Gastroesophageal sphincter (tissue), 4 donors: ENCODE results near the gene DZIP1L. TPM values are rescaled to one million over a fixed set of nuclear protein-coding genes. Genes with fewer than 3 reads are reported as not detected.
A peak's percentile ranks its signal among the peaks of the same experiment; 100 is the strongest.

Source experiments
- ATAC-seq: fragments of 150-250 bp; one replicate; pipeline ENCODE4 v1.9.1; 2016; ENCODE audit warnings: mild to moderate bottlenecking, moderate library complexity
- H3K27ac ChIP-seq, 4 donors: fragments of 200-600 bp; sonication (generic) in 3 of 4; 1 replicate in 3 of 4; 2 replicates in 1 of 4; pipeline ENCODE4 v1.5.1; 2016 to 2019
- H3K27me3 ChIP-seq: fragments of 200-600 bp; sonication (generic); one replicate; pipeline ENCODE4 v1.5.1; 2019
- H3K36me3 ChIP-seq, 2 donors: fragments of 200-600 bp; sonication (generic); one replicate each; pipeline ENCODE4 v1.5.1; 2019; ENCODE audit warnings: control low read depth in 1 of 2
- H3K4me1 ChIP-seq, 3 donors: fragments of 200-600 bp; sonication (generic); 1 replicate in 2 of 3; 2 replicates in 1 of 3; pipeline ENCODE4 v1.5.1; 2016 to 2019; ENCODE audit warnings: control low read depth in 2 of 3
- H3K4me3 ChIP-seq, 2 donors: fragments of 200-600 bp; sonication (generic); one replicate each; pipeline ENCODE4 v1.5.1; 2019; ENCODE audit warnings: mild to moderate bottlenecking in 1 of 2, moderate library complexity in 1 of 2
- H3K9me3 ChIP-seq, 3 donors: fragments of 200-600 bp; sonication (generic); one replicate each; pipeline ENCODE4 v1.5.1; 2017 to 2019; ENCODE audit warnings: control low read depth in 2 of 3
- EP300 ChIP-seq: sonication (generic); formaldehyde crosslinking; IDR thresholded peaks from one replicate; pipeline ENCODE4 v1.6.1; 2017; ENCODE audit warnings: antibody characterized with exemption, mild to moderate bottlenecking
- POLR2A ChIP-seq, 2 donors: fragments of 450-650 bp; IDR thresholded peaks; one replicate each; pipeline ENCODE4 v1.6.1; 2017; ENCODE audit warnings: antibody characterized with exemption in 2 of 2, mild to moderate bottlenecking in 2 of 2, moderate library complexity in 1 of 2
- POLR2AphosphoS5 ChIP-seq: sonication (generic); formaldehyde crosslinking; IDR thresholded peaks from one replicate; pipeline ENCODE4 v1.6.1; 2017; ENCODE audit warnings: antibody characterized with exemption
- WGBS, 2 donors: methylation state at CpG; one replicate each; pipeline ENCODE4 v1.1.5; 2018; ENCODE audit warnings: low coverage in 1 of 2; 5-methylcytosine and 5-hydroxymethylcytosine counted together
- total RNA-seq, 4 donors: library from RNA; depleted of rRNA; stranded (reverse); fragments of >200 nt; gene quantifications; one replicate each; pipeline ENCODE4 v1.1.0, GENCODE V29; 2016
- TF ChIP-seq, protein P1 (sequence below), 4 experiments: fragments of 200-600 bp in 2 of 4; fragments of 450-650 bp in 2 of 4; sonication (generic) in 1 of 4; IDR thresholded peaks; one replicate each; pipeline ENCODE4 v1.5.1; 2017 to 2019; ENCODE audit warnings: antibody characterized with exemption in 4 of 4, mild to moderate bottlenecking in 2 of 4, moderate library complexity in 2 of 4

The DZIP1L gene
- total RNA-seq, 4 donors from 2014 or later = 5.3 to 47.9 (median 18.6) TPM

- Histone ChIP-seq H3K9me3 (no peaks in the 10 kb centered on the region), H3K27me3 (no peaks in the 10 kb centered on the region), H3K27ac (peak overlapping the region in 1 of 4 donors; percentile 17), H3K4me3 (no peak overlapping the region), H3K36me3 (peaks cover 0 to 37% of the 10 kb centered on the region in 2 donors), H3K4me1 (peaks cover 0 to 15% (median 5%) of the 10 kb centered on the region in 3 donors)
- peak; percentile 30 for TF ChIP-seq POLR2AphosphoS5
- TF ChIP-seq, protein P1, sequence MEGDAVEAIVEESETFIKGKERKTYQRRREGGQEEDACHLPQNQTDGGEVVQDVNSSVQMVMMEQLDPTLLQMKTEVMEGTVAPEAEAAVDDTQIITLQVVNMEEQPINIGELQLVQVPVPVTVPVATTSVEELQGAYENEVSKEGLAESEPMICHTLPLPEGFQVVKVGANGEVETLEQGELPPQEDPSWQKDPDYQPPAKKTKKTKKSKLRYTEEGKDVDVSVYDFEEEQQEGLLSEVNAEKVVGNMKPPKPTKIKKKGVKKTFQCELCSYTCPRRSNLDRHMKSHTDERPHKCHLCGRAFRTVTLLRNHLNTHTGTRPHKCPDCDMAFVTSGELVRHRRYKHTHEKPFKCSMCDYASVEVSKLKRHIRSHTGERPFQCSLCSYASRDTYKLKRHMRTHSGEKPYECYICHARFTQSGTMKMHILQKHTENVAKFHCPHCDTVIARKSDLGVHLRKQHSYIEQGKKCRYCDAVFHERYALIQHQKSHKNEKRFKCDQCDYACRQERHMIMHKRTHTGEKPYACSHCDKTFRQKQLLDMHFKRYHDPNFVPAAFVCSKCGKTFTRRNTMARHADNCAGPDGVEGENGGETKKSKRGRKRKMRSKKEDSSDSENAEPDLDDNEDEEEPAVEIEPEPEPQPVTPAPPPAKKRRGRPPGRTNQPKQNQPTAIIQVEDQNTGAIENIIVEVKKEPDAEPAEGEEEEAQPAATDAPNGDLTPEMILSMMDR (IDR thresholded peaks at IDR 0.05) = no peak
- ATAC-seq = peak; percentile 43
These were observed 56.1 kb downstream of the DZIP1L start for GRCh38 chr3:138059261-138059660.

DNA sequence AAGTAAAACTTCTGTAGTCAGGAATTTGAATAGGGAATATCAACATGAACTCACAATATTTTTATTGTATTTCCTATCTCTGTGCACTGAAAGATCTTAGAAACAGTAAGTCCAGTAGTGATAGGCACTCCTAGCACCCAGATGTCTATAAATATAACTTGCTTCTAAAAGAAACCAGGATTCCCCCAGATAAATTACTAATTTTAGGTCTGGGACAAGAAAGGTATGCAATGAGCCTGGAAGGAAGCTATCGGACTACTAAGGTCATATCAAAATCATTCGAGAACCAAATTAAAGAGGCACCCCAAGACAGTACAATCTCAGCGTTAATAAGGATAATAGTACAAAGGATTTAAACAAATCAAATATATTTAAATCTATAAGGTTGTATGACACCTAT, 58.0 kb downstream of the DZIP1L start:
- peaks cover 0 to 23% of the 10 kb centered on the region in 2 donors for H3K36me3 ChIP-seq
- H3K27me3 ChIP-seq = no peaks in the 10 kb centered on the region
- no peak for ATAC-seq
- no peaks in the 10 kb centered on the region for H3K9me3 ChIP-seq
- no peak overlapping the region for H3K27ac ChIP-seq
- peaks cover 0 to 15% (median 5%) of the 10 kb centered on the region in 3 donors for H3K4me1 ChIP-seq
- H3K4me3 ChIP-seq = no peak overlapping the region
- TF ChIP-seq, protein P1 (IDR thresholded peaks at IDR 0.05) = no peak
- TF ChIP-seq EP300 = no peak
- no peak for TF ChIP-seq POLR2A (IDR thresholded peaks at IDR 0.05)
- TF ChIP-seq POLR2AphosphoS5 = no peak
- WGBS, 2 donors = 62 to 96% methylated on average over 3 of the region's 3 CpGs

DNA sequence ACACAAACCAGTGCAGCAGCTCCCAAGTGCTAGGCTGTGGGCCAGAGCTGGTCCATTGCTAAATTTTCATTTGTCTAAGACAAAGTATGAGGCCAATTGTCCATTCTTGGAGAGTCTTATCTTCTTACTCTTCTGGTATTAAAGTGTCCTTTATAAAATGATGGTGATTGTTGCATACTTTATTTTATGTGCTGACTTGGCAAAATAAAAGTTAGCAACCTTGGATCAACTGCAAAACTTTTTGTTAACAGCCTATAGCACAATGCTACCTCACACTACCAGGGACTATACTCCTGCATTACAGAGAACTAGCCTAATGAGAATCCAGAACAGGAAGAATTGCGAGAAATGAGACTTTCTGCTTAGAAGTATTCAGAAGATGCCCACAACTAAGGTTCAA, 61.4 kb downstream of the DZIP1L start:
- Histone ChIP-seq H3K9me3 (no peaks in the 10 kb centered on the region), H3K36me3 (peaks cover 0 to 13% of the 10 kb centered on the region in 2 donors), H3K27me3 (no peaks in the 10 kb centered on the region), H3K4me1 (peaks cover 0 to 8% (median 0%) of the 10 kb centered on the region in 3 donors), H3K4me3 (no peak overlapping the region), H3K27ac (no peak overlapping the region)
- ATAC-seq = no peak
- TF ChIP-seq, protein P1 (IDR thresholded peaks at IDR 0.05) = no peak
- no peak for TF ChIP-seq EP300
- TF ChIP-seq POLR2AphosphoS5 = no peak
- 100% methylated on average over 1 of the region's 1 CpG for WGBS, 2 donors

GRCh38 chr3:138051947-138052802, 63.2 kb downstream of the DZIP1L start:
- TF ChIP-seq, protein P1 (IDR thresholded peaks at IDR 0.05) = peak in 3 of 4 experiments; percentile 28 to 58 (median 35)
- no peak for TF ChIP-seq POLR2A (IDR thresholded peaks at IDR 0.05)
- TF ChIP-seq EP300 = no peak
- no peak for TF ChIP-seq POLR2AphosphoS5
- Histone ChIP-seq H3K9me3 (no peaks in the 10 kb centered on the region), H3K4me1 (peaks cover 0 to 6% (median 0%) of the 10 kb centered on the region in 3 donors), H3K36me3 (peaks cover 0 to 32% of the 10 kb centered on the region in 2 donors), H3K27ac (no peak overlapping the region), H3K4me3 (no peak overlapping the region), H3K27me3 (no peaks in the 10 kb centered on the region)
- 38 to 41% methylated on average over 7 to 8 of the region's 8 CpGs for WGBS, 2 donors
- no peak for ATAC-seq
